Thyroid gland (tissue), 4 donors: ENCODE results near the gene VPS35L. TPM values are rescaled to one million over a fixed set of nuclear protein-coding genes. Genes with fewer than 3 reads are reported as not detected.
A peak's percentile ranks its signal among the peaks of the same experiment; 100 is the strongest.

Source experiments
- DNase-seq, 2 donors: peaks; one replicate each; pipeline ENCODE4 v3.0.0-alpha.2; 2019
- H3K27ac ChIP-seq, 3 donors: fragments of 200-600 bp; sonication (generic); 1 replicate in 2 of 3; 2 replicates in 1 of 3; pipeline ENCODE4 v1.5.1; 2016 to 2019; ENCODE audit warnings: mild to moderate bottlenecking in 1 of 3, moderate library complexity in 1 of 3
- H3K27me3 ChIP-seq: fragments of 200-600 bp; sonication (generic); one replicate; pipeline ENCODE4 v1.5.1; 2019
- H3K36me3 ChIP-seq, 2 donors: fragments of 200-600 bp; sonication (generic); one replicate each; pipeline ENCODE4 v1.5.1; 2016 to 2019
- H3K4me1 ChIP-seq, 2 donors: fragments of 200-600 bp; sonication (generic); one replicate each; pipeline ENCODE4 v1.5.1; 2017 to 2019
- H3K4me3 ChIP-seq, 3 donors: fragments of 200-600 bp; sonication (generic); replicated peaks in 1 of 3; 1 replicate in 2 of 3; 2 replicates in 1 of 3; pipeline ENCODE4 v1.5.1; 2016; ENCODE audit warnings: mild to moderate bottlenecking in 1 of 3
- H3K9me3 ChIP-seq: fragments of 200-600 bp; sonication (generic); one replicate; pipeline ENCODE4 v1.5.1; 2017
- CTCF ChIP-seq, 6 experiments: fragments of 200-600 bp in 3 of 6; fragments of 450-650 bp in 3 of 6; sonication (generic) in 3 of 6; IDR thresholded peaks; one replicate each; pipeline ENCODE4 v1.5.1; 2016 to 2019; ENCODE audit warnings: antibody characterized with exemption in 6 of 6, mild to moderate bottlenecking in 2 of 6, inconsistent platforms in 1 of 6, moderate library complexity in 1 of 6
- POLR2A ChIP-seq, 2 donors: fragments of 450-650 bp; IDR thresholded peaks; one replicate each; pipeline ENCODE4 v1.6.1; 2017; ENCODE audit warnings: antibody characterized with exemption in 2 of 2, mild to moderate bottlenecking in 2 of 2, moderate library complexity in 1 of 2
- WGBS, 2 donors: methylation state at CpG; one replicate each; pipeline ENCODE4 v1.1.5; 2017; 5-methylcytosine and 5-hydroxymethylcytosine counted together
- intact Hi-C: fragments of 100-400 bp; cut with DNase I; formaldehyde crosslinking; loops from one replicate; pipeline ENCODE4 v1.15.1; 2023
- total RNA-seq, 4 donors: library from RNA; depleted of rRNA; stranded (reverse); fragments of >200 nt; gene quantifications; one replicate each; pipeline ENCODE4 v1.2.3, GENCODE V29; 2016

Gene VPS35L, protein sequence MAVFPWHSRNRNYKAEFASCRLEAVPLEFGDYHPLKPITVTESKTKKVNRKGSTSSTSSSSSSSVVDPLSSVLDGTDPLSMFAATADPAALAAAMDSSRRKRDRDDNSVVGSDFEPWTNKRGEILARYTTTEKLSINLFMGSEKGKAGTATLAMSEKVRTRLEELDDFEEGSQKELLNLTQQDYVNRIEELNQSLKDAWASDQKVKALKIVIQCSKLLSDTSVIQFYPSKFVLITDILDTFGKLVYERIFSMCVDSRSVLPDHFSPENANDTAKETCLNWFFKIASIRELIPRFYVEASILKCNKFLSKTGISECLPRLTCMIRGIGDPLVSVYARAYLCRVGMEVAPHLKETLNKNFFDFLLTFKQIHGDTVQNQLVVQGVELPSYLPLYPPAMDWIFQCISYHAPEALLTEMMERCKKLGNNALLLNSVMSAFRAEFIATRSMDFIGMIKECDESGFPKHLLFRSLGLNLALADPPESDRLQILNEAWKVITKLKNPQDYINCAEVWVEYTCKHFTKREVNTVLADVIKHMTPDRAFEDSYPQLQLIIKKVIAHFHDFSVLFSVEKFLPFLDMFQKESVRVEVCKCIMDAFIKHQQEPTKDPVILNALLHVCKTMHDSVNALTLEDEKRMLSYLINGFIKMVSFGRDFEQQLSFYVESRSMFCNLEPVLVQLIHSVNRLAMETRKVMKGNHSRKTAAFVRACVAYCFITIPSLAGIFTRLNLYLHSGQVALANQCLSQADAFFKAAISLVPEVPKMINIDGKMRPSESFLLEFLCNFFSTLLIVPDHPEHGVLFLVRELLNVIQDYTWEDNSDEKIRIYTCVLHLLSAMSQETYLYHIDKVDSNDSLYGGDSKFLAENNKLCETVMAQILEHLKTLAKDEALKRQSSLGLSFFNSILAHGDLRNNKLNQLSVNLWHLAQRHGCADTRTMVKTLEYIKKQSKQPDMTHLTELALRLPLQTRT
- 10 to 100 TPM; 64.9 to 74.3 (median 68.8) TPM for total RNA-seq

DNA sequence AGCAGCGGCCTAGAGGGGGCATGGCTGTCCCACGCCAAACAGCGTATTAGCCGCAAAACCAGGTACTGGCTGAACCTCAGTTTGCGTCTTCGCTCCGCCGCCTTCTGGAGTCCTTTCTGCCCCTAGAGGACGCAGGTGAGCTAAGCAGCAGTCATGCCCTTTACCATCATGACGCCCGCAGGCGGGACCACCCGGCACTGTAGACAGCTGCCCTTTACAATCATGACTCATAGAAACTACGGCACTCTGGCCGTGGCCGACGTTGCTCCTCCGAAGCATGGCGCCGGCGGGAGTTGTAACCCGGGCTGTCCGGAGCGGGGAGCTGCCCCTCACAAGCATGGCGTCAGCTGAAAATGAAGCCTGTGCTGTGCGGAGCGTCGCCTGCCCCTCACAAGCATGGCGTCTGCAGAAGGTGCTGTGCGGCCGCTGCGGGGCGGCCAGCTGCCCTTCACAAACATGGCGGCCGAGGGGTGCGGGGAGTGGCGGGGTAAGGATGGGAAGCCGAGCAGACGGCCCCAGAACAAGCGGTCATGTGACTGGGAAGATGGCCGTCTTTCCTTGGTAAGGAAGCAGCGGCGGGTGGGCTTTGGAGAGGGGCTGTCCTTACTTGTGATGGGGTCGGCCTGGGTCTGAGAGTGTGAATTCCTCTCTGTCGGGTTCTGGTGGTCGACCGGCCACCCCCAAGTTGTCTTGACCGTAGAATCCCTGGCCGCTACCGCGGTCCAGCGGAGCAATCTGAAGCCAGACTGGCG, at the start of gene VPS35L:
TSS of gene VPS35L (plus strand) at position 518 of the 752 bp plus-strand sequence. CDS start at position 545, 27 bp downstream.
- Histone ChIP-seq H3K36me3 (peaks cover 0 to 10% of the 10 kb centered on the region in 2 donors), H3K4me3 (peak within 1 kb of the TSS; percentile 35 to 66 (median 63)), H3K4me1 (peaks cover 0 to 11% of the 10 kb centered on the region in 2 donors), H3K27me3 (no peaks in the 10 kb centered on the region), H3K9me3 (no peaks in the 10 kb centered on the region), H3K27ac (peak within 1 kb of the TSS; percentile 85 to 92 (median 91))
- peak; percentile 97 to 98 for DNase-seq
- WGBS, 2 donors = 0 to 6% methylated on average over 15 to 40 of the region's 53 CpGs
- intact Hi-C loops = loop anchor here (5.0 kb wide), 1 partner anchor 33 kb away; the partner anchor contains the start of genes CCP110 and GDE1
- peak in 1 of 2 donors; percentile 58 for TF ChIP-seq POLR2A (IDR thresholded peaks at IDR 0.05)
- TF ChIP-seq CTCF (IDR thresholded peaks at IDR 0.05) = peak; percentile 20 to 77 (median 72)

GRCh38 chr16:19506965-19507364, 48.5 kb upstream of the VPS35L start:
- Histone ChIP-seq H3K27ac (peak overlapping the region in 2 of 3 donors; percentile 61 to 66), H3K9me3 (no peaks in the 10 kb centered on the region), H3K4me1 (peaks cover 14 to 17% of the 10 kb centered on the region in 2 donors), H3K27me3 (no peaks in the 10 kb centered on the region), H3K4me3 (no peak overlapping the region), H3K36me3 (peaks cover 10 to 23% of the 10 kb centered on the region in 2 donors)
- intact Hi-C loops = loop anchor here (10.0 kb wide), 2 partner anchors 342 to 422 kb away; partner anchors contain the start of gene SYT17
- no peak for DNase-seq
- no peak for TF ChIP-seq POLR2A (IDR thresholded peaks at IDR 0.05)
- no peak for TF ChIP-seq CTCF (IDR thresholded peaks at IDR 0.05)
- WGBS, 2 donors = 98% methylated on average over 4 of the region's 4 CpGs

DNA sequence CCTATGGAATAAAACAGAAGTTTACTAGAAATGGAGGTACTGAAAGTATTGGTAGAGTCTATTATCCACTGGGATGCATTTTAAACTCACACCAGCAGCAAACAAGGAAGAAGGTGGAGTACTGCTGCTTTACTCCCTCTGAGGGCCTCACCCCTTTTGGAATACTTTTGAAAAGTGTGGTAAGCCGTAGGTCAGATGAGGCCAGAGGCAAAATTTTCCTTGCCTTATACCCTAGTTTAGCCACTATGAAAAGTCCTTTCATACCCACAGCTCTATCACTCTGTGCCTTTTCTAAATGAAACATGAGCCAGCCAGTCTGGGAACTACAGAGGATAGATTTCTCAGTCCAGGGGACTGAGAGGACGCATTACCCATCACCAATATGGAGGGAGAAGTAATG, 47.6 kb upstream of the VPS35L start:
- 97% methylated on average over 2 of the region's 2 CpGs for WGBS, 2 donors

DNA sequence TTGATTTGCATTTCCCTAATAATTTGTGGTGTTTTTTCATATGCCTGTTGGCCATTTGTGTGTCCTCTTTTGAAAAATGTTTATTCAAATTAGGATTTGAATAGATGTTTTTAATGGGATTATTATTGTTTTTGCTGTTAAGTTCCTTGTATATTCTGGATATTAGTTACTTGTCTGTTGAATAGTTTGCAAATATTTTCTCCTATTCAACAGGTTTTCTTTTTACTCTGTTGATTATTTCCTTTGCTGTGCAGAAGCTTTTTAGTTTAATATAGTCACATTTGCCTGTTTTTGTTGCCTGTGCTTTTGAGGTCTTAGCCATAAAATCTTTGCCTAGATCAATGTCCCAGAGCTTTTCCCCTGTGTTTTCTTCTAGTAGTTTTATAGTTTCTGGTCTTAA, 43.2 kb upstream of the VPS35L start:
- Histone ChIP-seq H3K27ac (no peak overlapping the region), H3K36me3 (peaks cover 8 to 22% of the 10 kb centered on the region in 2 donors), H3K4me3 (no peak overlapping the region), H3K4me1 (no peaks in the 10 kb centered on the region), H3K27me3 (no peaks in the 10 kb centered on the region), H3K9me3 (no peaks in the 10 kb centered on the region)
- no peak for DNase-seq
- TF ChIP-seq POLR2A (IDR thresholded peaks at IDR 0.05) (no peak), CTCF (IDR thresholded peaks at IDR 0.05) (no peak)
- intact Hi-C loops = no loop called here

More for the DNA sequence above, 47.6 kb upstream of the VPS35L start:
- DNase-seq = no peak
- Histone ChIP-seq H3K9me3 (no peaks in the 10 kb centered on the region), H3K4me1 (peaks cover 14 to 17% of the 10 kb centered on the region in 2 donors), H3K27ac (no peak overlapping the region), H3K4me3 (no peak overlapping the region), H3K27me3 (no peaks in the 10 kb centered on the region), H3K36me3 (peaks cover 6 to 21% of the 10 kb centered on the region in 2 donors)
- intact Hi-C loops = loop anchor here (10.0 kb wide), 2 partner anchors 343 to 423 kb away; partner anchors contain the start of gene SYT17
- TF ChIP-seq CTCF (IDR thresholded peaks at IDR 0.05) (no peak), POLR2A (IDR thresholded peaks at IDR 0.05) (no peak)
